Limb (tissue), 2 donors: ENCODE results near the gene SLC14A1.
A peak's percentile ranks its signal among the peaks of the same experiment; 100 is the strongest.

Experiments used
- DNase-seq, 2 donors: peaks; one replicate each; pipeline ENCODE4 v3.0.0-alpha.2; 2016; ENCODE audit errors: extremely low spot score in 2 of 2

The SLC14A1 gene

DNA sequence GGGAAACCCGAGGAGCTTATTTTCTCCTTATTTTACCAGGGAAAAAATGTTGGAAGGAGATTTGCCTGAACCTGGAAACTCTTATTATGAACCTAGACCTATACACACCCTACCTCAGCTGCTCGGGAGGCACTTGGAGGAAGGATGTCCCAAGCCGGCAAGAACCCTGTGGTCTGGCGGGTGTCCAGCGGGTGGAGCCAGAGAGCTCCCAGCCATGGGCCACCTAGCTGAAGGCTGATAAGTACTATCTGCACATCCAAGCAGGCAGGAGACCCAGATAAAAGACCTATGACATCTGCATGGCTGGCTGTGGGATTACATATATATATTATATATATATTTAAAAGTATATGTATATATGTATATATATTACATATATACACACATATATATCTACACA lies 1.1 kb upstream of the SLC14A1 start:
- DNase-seq, result peak; percentile 7 to 75

DNA sequence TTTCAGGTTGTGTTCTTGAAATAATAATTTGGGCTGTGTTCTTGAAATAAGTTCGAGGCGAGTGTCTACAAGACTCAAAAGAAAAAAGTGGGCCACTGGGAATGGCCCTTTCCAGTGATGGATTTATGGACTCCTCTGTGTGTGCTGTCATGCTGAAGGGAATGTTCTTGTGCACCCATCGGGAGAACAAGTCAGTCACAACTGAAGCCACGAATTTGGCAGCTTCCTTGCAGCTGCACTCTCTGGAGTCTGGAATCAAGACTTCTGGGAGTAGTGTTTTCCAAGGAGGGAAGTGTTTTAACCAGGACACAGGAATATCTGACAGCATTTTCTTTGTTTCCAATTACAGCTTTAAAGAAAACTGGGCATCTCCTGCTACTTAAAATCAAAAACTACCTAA lies 620 bp downstream of the SLC14A1 start:
- DNase-seq, result no peak

GRCh38 chr18:45725336-45725735 lies 1.4 kb downstream of the SLC14A1 start:
- no peak for DNase-seq

- no peak for DNase-seq
These were observed 2.6 kb downstream of the SLC14A1 start for GRCh38 chr18:45726603-45727002.

DNA sequence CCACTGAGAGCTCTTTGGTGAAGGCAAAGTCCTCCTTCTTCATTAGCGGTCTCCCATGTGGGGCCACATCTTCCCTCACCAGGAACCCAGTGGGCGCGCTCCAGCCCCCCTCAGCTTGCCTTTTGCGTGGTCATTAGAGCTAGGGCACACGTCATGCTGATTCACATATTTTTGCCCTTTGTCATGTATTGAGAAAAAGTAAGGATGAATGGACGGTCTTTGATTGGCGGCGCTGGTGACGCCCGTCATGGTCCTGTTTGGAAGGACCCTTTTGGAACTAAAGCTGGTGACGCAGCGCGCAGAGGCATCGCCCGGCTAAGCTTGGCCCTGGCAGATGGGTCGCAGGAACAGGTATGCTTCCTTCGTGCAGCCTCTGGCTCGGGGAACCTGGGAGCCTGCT lies 3.1 kb downstream of the SLC14A1 start:
- no peak for DNase-seq

DNA sequence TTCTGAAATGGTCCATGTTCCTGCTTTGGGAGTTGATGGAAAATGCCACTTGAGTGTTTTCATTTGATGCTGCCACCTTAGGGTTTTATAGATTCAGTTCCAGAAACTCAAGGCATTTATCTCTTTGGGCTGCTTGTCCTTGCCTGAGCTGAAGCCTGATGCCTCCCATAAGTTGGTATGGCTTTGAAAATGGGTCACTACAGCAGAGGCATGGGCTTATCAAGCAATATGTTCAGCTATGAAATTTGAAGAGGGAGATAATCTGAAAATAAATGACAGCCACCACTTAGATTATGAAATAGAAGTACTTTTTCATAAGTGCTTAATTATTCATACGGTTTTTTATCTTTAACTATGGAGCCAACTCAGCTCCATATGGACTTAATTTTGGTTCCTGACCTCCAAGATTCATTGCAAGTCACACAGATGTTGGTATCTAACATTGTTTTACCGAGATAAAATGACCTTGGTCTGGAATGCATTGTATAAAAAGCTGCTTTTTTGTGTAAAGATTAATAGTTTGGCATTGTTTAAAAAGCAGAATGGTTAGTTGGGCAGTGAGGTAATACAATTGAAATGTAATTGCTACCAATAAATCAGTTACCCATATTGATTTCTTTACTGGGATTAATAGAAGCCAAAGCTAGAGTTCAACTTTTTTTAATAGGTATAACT lies 4.5 kb downstream of the SLC14A1 start:
- no peak for DNase-seq

DNA sequence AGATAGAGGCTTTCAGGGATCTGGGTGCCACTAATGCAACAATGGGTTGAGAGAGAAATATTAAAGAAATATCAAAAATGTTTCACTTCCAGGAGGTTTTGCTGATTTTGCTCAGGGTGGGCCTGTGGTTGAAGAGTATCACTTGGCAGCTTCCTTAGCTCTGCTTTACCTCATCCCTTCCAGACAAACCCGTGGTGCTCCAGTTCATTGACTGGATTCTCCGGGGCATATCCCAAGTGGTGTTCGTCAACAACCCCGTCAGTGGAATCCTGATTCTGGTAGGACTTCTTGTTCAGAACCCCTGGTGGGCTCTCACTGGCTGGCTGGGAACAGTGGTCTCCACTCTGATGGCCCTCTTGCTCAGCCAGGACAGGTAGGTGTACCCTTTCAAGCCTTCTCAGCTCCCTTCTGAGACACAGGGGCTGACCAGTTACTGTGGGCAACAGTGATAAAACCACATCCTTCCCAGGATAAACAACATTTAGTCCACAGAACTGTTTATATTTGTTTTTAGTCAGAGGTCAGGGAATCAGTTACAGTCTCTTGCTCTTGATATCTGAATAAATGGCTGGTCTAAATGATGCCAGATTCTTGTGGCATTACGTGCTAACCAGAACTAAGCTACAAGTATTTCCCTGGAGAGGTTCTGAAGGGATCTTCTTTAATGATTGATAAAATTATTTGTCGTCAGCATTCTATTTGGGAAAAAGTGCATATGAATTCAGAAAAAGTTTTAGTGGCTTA lies 7.0 kb downstream of the SLC14A1 start:
- DNase-seq, result no peak

DNA sequence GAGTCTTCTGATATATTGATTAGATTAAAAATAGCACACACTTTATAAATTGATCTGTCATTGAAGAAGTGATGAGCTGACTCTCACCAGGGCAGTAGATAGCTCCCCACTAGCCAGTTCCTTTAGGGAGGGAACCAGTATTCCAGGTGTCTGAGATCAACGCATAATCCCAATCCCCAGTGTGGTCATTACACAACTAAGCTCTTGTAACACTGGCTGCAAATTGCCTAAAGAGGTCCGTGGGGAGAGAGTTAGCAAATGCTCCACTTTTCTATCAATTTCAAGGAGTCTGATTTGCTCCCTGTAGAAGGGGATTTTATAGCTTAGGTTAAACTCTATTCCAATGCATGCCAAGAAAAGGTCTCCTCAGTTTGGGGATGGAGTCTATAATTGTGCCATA lies 7.7 kb downstream of the SLC14A1 start:
- DNase-seq, result no peak

DNA sequence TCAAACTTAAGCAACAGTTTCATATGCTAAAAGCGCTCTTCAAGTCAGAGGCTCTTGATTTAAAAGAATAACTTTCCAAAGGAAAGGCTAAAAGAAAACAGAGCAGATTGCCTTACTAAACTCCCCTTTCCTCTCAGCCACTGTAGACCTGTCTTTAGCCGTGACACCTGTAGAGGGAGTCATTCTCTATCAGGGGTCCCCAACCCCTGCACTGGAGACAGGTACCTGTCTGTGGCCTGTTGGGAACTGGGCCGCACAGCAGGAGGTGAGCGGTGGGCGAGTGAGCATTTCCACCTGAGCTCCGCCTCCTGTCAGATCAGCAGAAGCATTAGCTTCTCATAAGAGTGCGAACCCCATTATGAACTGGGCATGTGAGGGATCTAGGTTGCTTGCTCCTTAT lies 9.6 kb downstream of the SLC14A1 start:
- DNase-seq, result no peak

DNA sequence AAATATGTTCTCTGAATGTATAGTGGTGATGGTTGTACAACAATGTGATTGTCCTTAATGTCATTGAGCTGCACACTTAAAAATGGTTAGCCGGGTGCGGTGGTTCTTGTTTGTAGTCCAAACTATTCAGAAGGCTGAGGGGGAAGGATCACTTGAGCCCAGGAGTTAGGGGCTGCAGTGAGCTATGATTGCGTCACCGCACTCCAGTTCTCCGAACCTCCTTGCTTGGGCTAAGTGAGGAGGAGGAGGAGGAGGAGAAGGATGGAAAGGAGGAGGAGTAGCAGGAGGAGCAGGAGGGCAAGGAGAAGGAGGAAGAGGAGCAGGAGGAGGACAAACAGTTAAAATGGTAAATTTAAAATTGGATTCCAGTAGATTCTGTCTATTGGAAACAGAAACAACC lies 10.5 kb downstream of the SLC14A1 start:
- no peak for DNase-seq

- DNase-seq, result no peak
These were observed 11.0 kb downstream of the SLC14A1 start for GRCh38 chr18:45734944-45735343.

GRCh38 chr18:45738660-45739059 lies 14.7 kb downstream of the SLC14A1 start:
- DNase-seq, result no peak

GRCh38 chr18:45739268-45739667 lies 15.3 kb downstream of the SLC14A1 start:
- no peak for DNase-seq

DNA sequence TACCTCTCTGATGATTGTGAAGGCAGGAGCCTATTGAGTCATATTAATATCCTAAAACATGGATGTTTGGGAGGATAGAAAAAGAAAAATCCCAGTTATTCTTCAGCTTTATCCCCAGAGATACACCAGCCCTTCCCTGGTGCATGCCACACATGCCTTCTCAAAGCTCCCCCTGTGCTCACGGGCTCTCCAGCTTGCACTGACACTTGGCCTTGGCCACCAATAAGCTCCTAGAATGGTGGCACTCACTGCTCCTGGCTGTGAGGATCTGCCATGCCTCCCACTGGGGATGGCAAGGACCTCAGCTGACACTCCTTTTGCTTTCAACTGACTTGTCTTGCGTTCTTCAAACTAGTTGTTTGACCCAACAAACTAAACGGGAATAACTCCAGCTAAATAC lies 15.9 kb downstream of the SLC14A1 start:
- DNase-seq, result no peak

- no peak for DNase-seq
These were observed 17.1 kb downstream of the SLC14A1 start for GRCh38 chr18:45741056-45741455.

DNA sequence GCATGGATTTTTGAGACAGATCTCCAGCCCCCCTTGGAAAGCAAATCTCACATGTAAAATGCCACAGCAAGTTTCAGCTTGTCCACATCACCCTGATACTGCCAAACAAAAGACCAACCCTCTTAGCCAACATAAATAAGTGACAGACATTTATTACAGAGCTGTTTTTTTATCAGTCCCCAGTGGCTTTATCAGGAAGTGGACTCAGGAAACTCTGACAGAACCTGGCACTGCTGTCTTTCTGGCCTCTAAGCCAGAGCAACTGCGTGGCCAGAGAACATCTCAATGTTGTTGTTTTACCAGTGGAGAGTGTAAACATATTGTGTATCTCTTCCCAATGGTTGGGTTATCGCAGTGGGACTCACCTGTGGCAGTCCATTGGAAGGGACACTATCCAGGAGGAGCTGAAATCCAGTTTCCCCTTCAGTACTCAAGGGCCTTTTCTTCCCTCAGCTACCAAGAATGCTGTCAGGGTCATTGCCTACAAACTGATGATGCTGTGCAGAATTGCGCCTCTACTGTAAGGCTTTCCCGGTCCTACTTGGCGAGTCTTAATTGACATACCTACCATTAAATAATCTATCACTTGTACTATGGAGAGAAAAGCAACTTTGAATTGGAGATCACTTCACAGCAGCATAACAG lies 22.0 kb downstream of the SLC14A1 start:
- no peak for DNase-seq

DNA sequence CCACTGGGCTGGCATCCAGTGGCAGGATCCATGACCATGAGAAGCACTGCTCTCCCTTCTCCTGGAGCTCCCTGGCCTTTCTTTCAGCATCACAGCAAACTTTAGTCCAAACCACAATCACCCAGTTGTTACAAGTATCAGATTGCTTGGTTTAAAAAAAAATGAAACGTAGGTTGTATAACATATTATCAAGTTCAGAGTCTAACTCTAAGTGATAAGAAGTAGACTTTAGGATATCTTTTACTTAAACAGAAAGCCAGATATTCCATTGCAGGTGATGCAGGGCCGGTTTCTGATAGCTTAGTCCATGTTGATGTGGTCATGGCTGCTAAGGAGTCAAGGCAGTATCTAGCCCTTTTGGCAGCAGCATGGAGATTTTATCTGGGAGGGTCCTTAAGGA lies 24.5 kb downstream of the SLC14A1 start:
- no peak for DNase-seq

- DNase-seq, result no peak
These were observed 26.1 kb downstream of the SLC14A1 start for GRCh38 chr18:45749918-45750689.

GRCh38 chr18:45751766-45752165 lies 27.8 kb downstream of the SLC14A1 start:
- no peak for DNase-seq

DNA sequence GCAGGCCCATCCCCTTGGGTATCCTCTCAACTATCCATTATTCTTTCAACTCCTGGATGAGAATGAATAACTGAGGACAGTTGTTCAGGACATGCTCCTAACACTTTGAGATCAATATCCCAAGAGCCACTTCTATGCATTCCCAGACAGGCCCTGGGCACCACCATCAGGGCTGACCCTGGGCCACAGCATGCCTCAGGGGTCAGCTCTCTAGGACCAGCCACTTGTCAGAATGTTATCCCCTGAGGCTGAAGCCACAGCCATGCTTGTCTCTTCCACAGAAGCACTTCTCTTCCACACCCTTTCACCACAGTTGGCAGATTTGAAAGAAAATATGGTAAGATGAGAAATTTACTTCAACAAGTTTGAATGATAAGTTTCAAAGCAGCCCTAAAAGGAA lies 28.7 kb downstream of the SLC14A1 start:
- DNase-seq, result no peak

DNA sequence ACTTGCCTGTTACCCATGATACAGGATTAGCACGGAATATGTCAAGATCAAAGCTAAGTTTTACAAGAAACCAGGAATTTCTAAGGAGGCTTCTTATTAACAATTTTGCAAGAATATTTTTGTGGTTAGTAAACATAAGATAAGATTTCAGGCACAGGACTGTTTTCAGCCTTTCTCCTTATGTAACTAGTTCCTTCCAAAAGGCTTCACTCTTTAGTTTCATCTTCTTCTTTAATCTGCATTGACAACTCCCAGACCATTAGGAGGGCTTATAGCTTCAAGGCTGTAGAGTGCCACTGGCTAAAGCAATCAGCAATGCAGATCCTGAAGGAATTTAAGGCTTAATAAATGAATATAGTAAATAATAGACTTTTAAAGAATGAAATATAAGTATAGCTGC lies 29.3 kb downstream of the SLC14A1 start:
- no peak for DNase-seq

GRCh38 chr18:45755934-45756333 lies 32.0 kb downstream of the SLC14A1 start:
- peak in 1 of 2 donors; percentile 24 for DNase-seq
